H1 (cell line): ENCODE measurements around the gene RARRES2. TPM values are rescaled to one million over a fixed set of nuclear protein-coding genes. Genes with fewer than 3 reads are reported as not detected.

Experiments
- CTCF ChIA-PET: fragments of 300-600 bp; sonication (Branson Sonifier 250); formaldehyde crosslinking; loops from one replicate; lab custom pipeline; 2021; ENCODE audit not compliant: partially characterized antibody; lab: Charles Lee
- POLR2A ChIA-PET: fragments of 300-600 bp; sonication (Branson Sonifier 250); formaldehyde crosslinking; loops from one replicate; lab custom pipeline; 2021; ENCODE audit warnings: inconsistent platforms; ENCODE audit not compliant: partially characterized antibody; lab: Charles Lee
- DNase-seq, 2 experiments: peaks; one replicate each; pipeline versions ENCODE4 v3.0.0 to v3.0.0-alpha.2; 2010 to 2022; ENCODE audit warnings: low spot score in 2 of 2, low read depth in 1 of 2, mixed read lengths in 1 of 2
- FAIRE-seq: peaks from 2 replicates; lab custom pipeline; 2011; peaks lifted over from hg19 to GRCh38; lab: Jason Lieb, UNC
- H2AFZ ChIP-seq: 2 replicates; pipeline ENCODE4 v1.8.1; 2012; ENCODE audit warnings: low read length, inconsistent platforms
- H2AK5ac ChIP-seq: 2 replicates; pipeline ENCODE4 v1.6.1; 2013; ENCODE audit warnings: low read depth, low read length
- H2BK120ac ChIP-seq: replicated peaks from 2 replicates; pipeline ENCODE3; 2013; ENCODE audit warnings: low read depth, low read length, inconsistent platforms
- H2BK12ac ChIP-seq: 2 replicates; pipeline ENCODE4 v1.6.1; 2013; ENCODE audit warnings: low read depth, low read length
- H2BK15ac ChIP-seq: 2 replicates; pipeline ENCODE4 v1.6.1; 2013; ENCODE audit warnings: low read length
- H2BK20ac ChIP-seq: 2 replicates; pipeline ENCODE4 v1.6.1; 2013; ENCODE audit warnings: low read length
- H2BK5ac ChIP-seq: 2 replicates; pipeline ENCODE4 v1.6.1; 2013; ENCODE audit warnings: low read depth, low read length
- H3K14ac ChIP-seq: 2 replicates; pipeline ENCODE4 v1.6.1; 2013; ENCODE audit warnings: inconsistent platforms; ENCODE audit not compliant: insufficient read length
- H3K18ac ChIP-seq: 2 replicates; pipeline ENCODE4 v1.6.1; 2013; ENCODE audit warnings: low read length; ENCODE audit errors: extremely low read depth
- H3K23ac ChIP-seq: 2 replicates; pipeline ENCODE4 v1.6.1; 2013; ENCODE audit warnings: inconsistent platforms; ENCODE audit not compliant: insufficient read length
- H3K23me2 ChIP-seq: 2 replicates; pipeline ENCODE4 v1.6.1; 2013; ENCODE audit warnings: low read depth, low read length
- H3K27ac ChIP-seq: 2 replicates; pipeline ENCODE4 v1.6.1; 2011; ENCODE audit warnings: low read depth, low read length, inconsistent platforms
- H3K27me3 ChIP-seq, 4 experiments: replicated peaks in 1 of 4; 1 replicate in 1 of 4; 2 replicates in 3 of 4; pipeline versions ENCODE4 v1.6.1 to v1.8.1; 2011 to 2013; ENCODE audit warnings: low read length in 3 of 4, mild to moderate bottlenecking in 3 of 4, inconsistent platforms in 2 of 4, mixed read lengths in 2 of 4, moderate library complexity in 1 of 4; ENCODE audit not compliant: control insufficient read depth in 3 of 4, insufficient read depth in 3 of 4; ENCODE audit errors: extremely low read depth in 1 of 4
- H3K36me3 ChIP-seq, 4 experiments: 2 replicates each; pipeline versions ENCODE4 v1.6.1 to v1.8.1; 2011 to 2013; ENCODE audit warnings: mild to moderate bottlenecking in 4 of 4, low read length in 3 of 4, moderate library complexity in 2 of 4, control low read depth in 1 of 4, inconsistent platforms in 1 of 4; ENCODE audit not compliant: insufficient read depth in 4 of 4, control insufficient read depth in 2 of 4
- H3K4ac ChIP-seq: replicated peaks from 2 replicates; pipeline ENCODE3; 2013; ENCODE audit warnings: low read length, low read depth, mixed read lengths, inconsistent platforms; ENCODE audit not compliant: insufficient read length
- H3K4me1 ChIP-seq, 4 experiments: replicated peaks in 1 of 4; 1 replicate in 1 of 4; 2 replicates in 3 of 4; pipeline versions ENCODE4 v1.6.1 to v1.8.1; 2011 to 2013; ENCODE audit warnings: low read length in 3 of 4, inconsistent platforms in 2 of 4, mixed read lengths in 1 of 4; ENCODE audit not compliant: insufficient read depth in 4 of 4, control insufficient read depth in 3 of 4
- H3K4me2 ChIP-seq, 2 experiments: 2 replicates each; pipeline versions ENCODE4 v1.6.1 to v1.8.1; 2011 to 2013; ENCODE audit warnings: low read depth in 2 of 2, low read length in 2 of 2, control low read depth in 1 of 2, inconsistent platforms in 1 of 2, mild to moderate bottlenecking in 1 of 2; ENCODE audit not compliant: insufficient read depth in 1 of 2
- H3K4me3 ChIP-seq, 4 experiments: fragments of 200-600, 300-600 bp in 1 of 4; sonication (generic), shearing (Covaris generic), sonication (Bioruptor Twin) in 1 of 4; 2 replicates each; pipeline versions ENCODE4 v1.5.1 to v1.8.1; 2011 to 2016; ENCODE audit warnings: low read length in 4 of 4, low read depth in 3 of 4, control low read depth in 2 of 4, inconsistent platforms in 2 of 4, mild to moderate bottlenecking in 2 of 4, mixed read lengths in 1 of 4, moderate library complexity in 1 of 4; ENCODE audit not compliant: insufficient read depth in 2 of 4; ENCODE audit errors: extremely low read depth in 1 of 4
- H3K56ac ChIP-seq: replicated peaks from 2 replicates; pipeline ENCODE3; 2013; ENCODE audit warnings: low read depth, mild to moderate bottlenecking, mixed read lengths, low read length, inconsistent platforms; ENCODE audit not compliant: insufficient read length
- H3K79me1 ChIP-seq: 2 replicates; pipeline ENCODE4 v1.6.1; 2013; ENCODE audit warnings: low read depth, low read length, control low read depth
- H3K79me2 ChIP-seq, 2 experiments: 2 replicates each; pipeline versions ENCODE4 v1.6.1 to v1.8.1; 2012 to 2013; ENCODE audit warnings: low read length in 2 of 2, mild to moderate bottlenecking in 2 of 2, inconsistent platforms in 1 of 2; ENCODE audit not compliant: insufficient read depth in 2 of 2, control insufficient read depth in 1 of 2
- H3K9ac ChIP-seq, 4 experiments: replicated peaks in 1 of 4; 1 replicate in 1 of 4; 2 replicates in 3 of 4; pipeline versions ENCODE4 v1.6.1 to v1.8.1; 2011 to 2013; ENCODE audit warnings: low read depth in 3 of 4, low read length in 3 of 4, control low read depth in 2 of 4, mild to moderate bottlenecking in 2 of 4, moderate library complexity in 2 of 4, inconsistent platforms in 1 of 4; ENCODE audit errors: extremely low read depth in 1 of 4
- H3K9me3 ChIP-seq, 2 experiments: 2 replicates each; pipeline versions ENCODE4 v1.6.1 to v1.8.1; 2012 to 2013; ENCODE audit warnings: mild to moderate bottlenecking in 2 of 2, moderate library complexity in 2 of 2, control low read depth in 1 of 2, inconsistent platforms in 1 of 2, low read depth in 1 of 2, low read length in 1 of 2, mixed read lengths in 1 of 2; ENCODE audit not compliant: insufficient read depth in 2 of 2
- H4K20me1 ChIP-seq, 2 experiments: replicated peaks in 1 of 2; 2 replicates each; pipeline versions ENCODE3 to v1.8.1; 2011 to 2013; ENCODE audit warnings: inconsistent platforms in 2 of 2, low read length in 2 of 2, mild to moderate bottlenecking in 1 of 2; ENCODE audit not compliant: insufficient read depth in 2 of 2, control insufficient read depth in 1 of 2
- H4K5ac ChIP-seq: 2 replicates; pipeline ENCODE4 v1.6.1; 2013; ENCODE audit warnings: low read length, low read depth, mixed read lengths, inconsistent platforms; ENCODE audit not compliant: insufficient read length
- H4K8ac ChIP-seq: 2 replicates; pipeline ENCODE4 v1.8.0; 2013; ENCODE audit warnings: mild to moderate bottlenecking, moderate library complexity, low read length, inconsistent platforms; ENCODE audit not compliant: insufficient read depth; ENCODE audit errors: extremely low read depth
- H4K91ac ChIP-seq: replicated peaks from 2 replicates; pipeline ENCODE3; 2013; ENCODE audit warnings: low read length, mixed read lengths, inconsistent platforms; ENCODE audit not compliant: insufficient read length
- CTCF ChIP-seq, 3 experiments: IDR thresholded peaks; 1 replicate in 2 of 3; 2 replicates in 1 of 3; pipeline versions ENCODE4 v1.5.1 to v1.6.1; 2011; ENCODE audit warnings: low read length in 3 of 3, mild to moderate bottlenecking in 3 of 3, inconsistent platforms in 2 of 3, low read depth in 1 of 3, moderate library complexity in 1 of 3; ENCODE audit not compliant: insufficient read depth in 1 of 3; ENCODE audit errors: control extremely low read depth in 1 of 3
- RAD21 ChIP-seq, 2 experiments: IDR thresholded peaks in 1 of 2; conservative IDR thresholded peaks in 1 of 2; 2 replicates each; pipeline ENCODE4 v1.6.1; 2011; ENCODE audit warnings: low read depth in 2 of 2, low read length in 2 of 2, improper control_type of control experiment in 1 of 2, inconsistent platforms in 1 of 2, mild to moderate bottlenecking in 1 of 2, moderate library complexity in 1 of 2
- USF2 ChIP-seq: IDR thresholded peaks from 2 replicates; pipeline ENCODE4 v1.6.1; 2011; ENCODE audit warnings: low read length, improper control_type of control experiment
- WGBS, 2 experiments: shearing (Covaris generic) in 1 of 2; methylation state at CpG; one replicate each; pipeline versions ENCODE4 v1.1.6 to v1.1.7; 2013 to 2015; ENCODE audit warnings: low lambda C conversion rate in 2 of 2, mixed read lengths in 2 of 2, inconsistent platforms in 1 of 2, low coverage in 1 of 2, missing lambda C conversion rate in 1 of 2; ENCODE audit not compliant: insufficient replicate concordance in 2 of 2, insufficient coverage in 1 of 2, insufficient read length in 1 of 2; ENCODE audit errors: extremely low coverage in 1 of 2, missing lambda C conversion rate in 1 of 2; 5-methylcytosine and 5-hydroxymethylcytosine counted together
- polyA plus RNA-seq, 7 experiments: library from polyadenylated mRNA; depleted of rRNA in 3 of 7; stranded (reverse) in 5 of 7; unstranded in 2 of 7; fragments of >200 nt in 5 of 7; fragments of 200-250 nt in 2 of 7; gene quantifications; 1 replicate in 5 of 7; 2 replicates in 1 of 7; 4 replicates in 1 of 7; pipeline versions ENCODE4 v1.2.1 to v1.2.3, GENCODE V29; 2011 to 2013; ENCODE audit warnings: missing spikeins in 2 of 7, mixed read lengths in 2 of 7
- total RNA-seq: library from RNA; stranded (reverse); fragmentation: NEBNext Ultra II Directional; extraction: Animal tissue kit (Norgen Biotek cat#: 25700); gene quantifications from 2 replicates; pipeline ENCODE4 v1.2.1, GENCODE V29; 2021

RARRES2 gene
- total and polyA plus RNA-seq, 2 of the 8 experiments (the other 6 are each of a cell fraction or from before 2014, with no cell fraction given): 254 to 441 TPM

DNA sequence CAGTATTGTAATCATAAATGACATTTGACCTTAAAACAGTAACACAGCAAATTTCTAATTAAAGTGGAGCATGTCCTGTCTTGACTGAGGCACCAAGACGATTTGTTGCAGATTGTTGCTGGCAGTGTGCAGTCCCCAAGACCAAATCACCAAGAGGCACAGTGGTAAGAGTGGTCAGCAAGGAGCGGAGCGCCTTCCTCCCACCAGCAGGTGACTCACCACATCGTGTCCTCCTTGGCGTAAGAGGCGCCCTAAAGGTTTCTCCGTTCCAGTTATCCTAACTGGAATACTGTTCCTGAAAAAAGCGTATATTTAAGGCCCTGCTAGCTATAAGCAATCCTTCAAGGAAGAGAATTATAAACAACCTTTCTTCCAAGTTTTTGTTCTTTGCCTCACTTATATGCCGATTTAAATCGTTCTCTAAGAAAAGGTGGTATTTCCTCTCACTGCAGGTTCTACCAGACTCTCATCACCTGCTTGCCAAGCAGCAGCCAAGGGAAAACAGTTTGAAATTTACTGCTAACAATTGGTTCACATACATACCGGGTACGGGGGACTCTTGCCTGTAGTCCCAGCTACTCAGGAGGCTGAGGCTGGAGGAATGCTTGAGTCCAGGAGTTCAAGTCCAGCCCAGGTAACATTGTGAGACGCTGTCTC lies 16.5 kb upstream of the RARRES2 start:
- H3K23me2 ChIP-seq: peaks cover 13% of the 10 kb centered on the region; the same call in 1 of the 2 replicates
- no peaks in the 10 kb centered on the region for H3K9me3 ChIP-seq
- H3K4me1 ChIP-seq: peaks cover 12 to 18% (median 14%) of the 10 kb centered on the region in 4 experiments
- FAIRE-seq (no peak), DNase-seq (no peak)
- H3K4ac ChIP-seq: no peak overlapping the region
- H2BK120ac ChIP-seq: no peak overlapping the region
- H2BK15ac ChIP-seq: 0 out of 2 replicates have a peak overlapping the region, but pooled peaks have one; percentile 31
- no peak overlapping the region for H2BK12ac ChIP-seq
- no peak overlapping the region for H2AFZ ChIP-seq
- H3K79me2 ChIP-seq: no peaks in the 10 kb centered on the region
- no peaks in the 10 kb centered on the region; a peak in 1 of 7 replicates for H3K27me3 ChIP-seq
- no peak overlapping the region for H2BK5ac ChIP-seq
- CTCF ChIA-PET: interaction anchor here (0.6 to 4.5 kb wide), 18 partner anchors 11 to 709 kb away, joined by 3 to 32 read pairs (median 4); partner anchors contain the start of gene REPIN1
- H3K79me1 ChIP-seq: no peaks in the 10 kb centered on the region; the same call in 1 of the 2 replicates
- H3K27ac ChIP-seq: no peak overlapping the region
- peaks cover 0 to 5% of the 10 kb centered on the region in 2 experiments for H4K20me1 ChIP-seq
- H3K18ac ChIP-seq: no peak overlapping the region
- no peaks in the 10 kb centered on the region for H3K36me3 ChIP-seq
- H3K14ac ChIP-seq: no peak overlapping the region
- H3K56ac ChIP-seq: no peak overlapping the region
- TF ChIP-seq USF2 (no peak), RAD21 (IDR thresholded peaks at IDR 0.05 in 1 of 2, conservative IDR thresholded peaks at IDR 0.05 in 1 of 2; ENCODE audit: low read depth in 2 of 2, low read length in 2 of 2) (peak in 1 of 2 experiments; percentile 51; a peak in 3 of 4 replicates), CTCF (IDR thresholded peaks at IDR 0.05; ENCODE audit: control extremely low read depth in 1 of 3, insufficient read depth in 1 of 3, low read depth in 1 of 3, low read length in 3 of 3) (peak; percentile 32 to 65 (median 52))
- no peak overlapping the region for H4K91ac ChIP-seq
- POLR2A ChIA-PET: interaction anchor here (1.3 to 1.4 kb wide), 2 partner anchors 11 to 44 kb away, joined by 4 to 10 read pairs; partner anchors contain the start of gene REPIN1
- WGBS, 2 experiments: 82% methylated on average over 13 of the region's 13 CpGs; no CpG with 5 or more reads in 1 of the 2 experiments
- no peak overlapping the region for H3K9ac ChIP-seq
- no peak overlapping the region for H3K23ac ChIP-seq
- H4K5ac ChIP-seq: no peak overlapping the region
- H4K8ac ChIP-seq: no peak overlapping the region
- H3K4me2 ChIP-seq: no peak overlapping the region
- H2AK5ac ChIP-seq: no peak overlapping the region
- H2BK20ac ChIP-seq: no peak overlapping the region
- H3K4me3 ChIP-seq: no peak overlapping the region
